IMR-90 (cell line): Measurements from ENCODE around the gene GRIA4.
A peak's percentile ranks its signal among the peaks of the same experiment; 100 is the strongest.

Experiments used
- CEBPB ChIP-seq: IDR thresholded peaks from 2 replicates; pipeline ENCODE4 v1.6.1; 2012; ENCODE audit warnings: low read depth, low read length, improper control_type of control experiment
- FOS ChIP-seq: fragments of 150-350 bp; IDR thresholded peaks from 2 replicates; pipeline ENCODE4 v1.6.1; 2016; ENCODE audit warnings: low read depth, low read length
- MAFK ChIP-seq: IDR thresholded peaks from 2 replicates; pipeline ENCODE4 v1.6.1; 2012; ENCODE audit warnings: low read depth, low read length, improper control_type of control experiment
- MAZ ChIP-seq: IDR thresholded peaks from 2 replicates; pipeline ENCODE4 v1.6.1; 2012; ENCODE audit warnings: low read depth, mild to moderate bottlenecking, low read length, improper control_type of control experiment, moderate library complexity, borderline replicate concordance
- MXI1 ChIP-seq: IDR thresholded peaks from 2 replicates; pipeline ENCODE4 v1.6.1; 2012; ENCODE audit warnings: low read depth, mild to moderate bottlenecking, low read length, moderate library complexity, borderline replicate concordance
- NFE2L2 ChIP-seq: fragments of 150-350 bp; IDR thresholded peaks from 2 replicates; pipeline ENCODE4 v1.6.1; 2016; ENCODE audit warnings: low read depth, mild to moderate bottlenecking, low read length
- POLR2A ChIP-seq: IDR thresholded peaks from 2 replicates; pipeline ENCODE4 v1.6.1; 2012; ENCODE audit warnings: mild to moderate bottlenecking, low read depth, low read length
- RCOR1 ChIP-seq: IDR thresholded peaks from 2 replicates; pipeline ENCODE4 v1.6.1; 2012; ENCODE audit warnings: mild to moderate bottlenecking, low read length, improper control_type of control experiment; ENCODE audit not compliant: insufficient replicate concordance
- SMC3 ChIP-seq: fragments of 150-350 bp; IDR thresholded peaks from 2 replicates; pipeline ENCODE4 v1.6.1; 2016; ENCODE audit warnings: low read depth, mild to moderate bottlenecking, antibody characterized with exemption, low read length, moderate library complexity
- USF2 ChIP-seq: fragments of 150-350 bp; IDR thresholded peaks from 2 replicates; pipeline ENCODE4 v1.6.1; 2017; ENCODE audit warnings: mild to moderate bottlenecking, antibody characterized with exemption, low read length, low read depth
- TF ChIP-seq, protein P1 (sequence below): conservative IDR thresholded peaks from 2 replicates; pipeline ENCODE4 v1.5.1; 2012; ENCODE audit warnings: mild to moderate bottlenecking, low read depth, low read length, improper control_type of control experiment
- TF ChIP-seq, protein P2 (sequence below): fragments of 150-350 bp; IDR thresholded peaks from 2 replicates; pipeline ENCODE4 v1.6.1; 2016; ENCODE audit warnings: low read depth, mild to moderate bottlenecking, low read length, moderate library complexity, borderline replicate concordance

DNA sequence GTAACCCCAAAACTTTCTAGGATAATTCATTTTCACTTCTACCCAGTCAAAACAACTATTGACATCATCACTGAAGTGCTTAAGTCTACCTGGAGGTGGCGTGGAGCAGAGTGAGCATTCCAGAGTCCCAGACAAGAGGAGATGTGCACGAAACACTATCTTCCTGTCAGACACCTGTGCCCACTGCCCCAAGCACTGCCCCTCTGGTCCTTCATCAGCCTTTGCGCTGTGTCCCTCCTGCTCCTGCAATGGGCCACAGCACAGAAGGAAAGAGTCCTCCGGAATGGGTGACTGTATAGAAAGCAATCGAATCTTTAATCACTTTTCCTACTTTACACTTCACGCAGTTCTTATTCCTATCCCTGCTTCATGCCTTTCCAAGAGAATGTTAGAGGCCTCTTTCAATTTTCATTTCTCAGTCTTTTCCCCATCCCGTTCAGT is 512 bp upstream of the GRIA4 start:
- TF ChIP-seq CEBPB (no peak), SMC3 (no peak), MAFK (no peak), NFE2L2 (no peak), RCOR1 (no peak), POLR2A (no peak), MAZ (no peak), MXI1 (no peak), USF2 (no peak), FOS (no peak)
- TF ChIP-seq, protein P1, sequence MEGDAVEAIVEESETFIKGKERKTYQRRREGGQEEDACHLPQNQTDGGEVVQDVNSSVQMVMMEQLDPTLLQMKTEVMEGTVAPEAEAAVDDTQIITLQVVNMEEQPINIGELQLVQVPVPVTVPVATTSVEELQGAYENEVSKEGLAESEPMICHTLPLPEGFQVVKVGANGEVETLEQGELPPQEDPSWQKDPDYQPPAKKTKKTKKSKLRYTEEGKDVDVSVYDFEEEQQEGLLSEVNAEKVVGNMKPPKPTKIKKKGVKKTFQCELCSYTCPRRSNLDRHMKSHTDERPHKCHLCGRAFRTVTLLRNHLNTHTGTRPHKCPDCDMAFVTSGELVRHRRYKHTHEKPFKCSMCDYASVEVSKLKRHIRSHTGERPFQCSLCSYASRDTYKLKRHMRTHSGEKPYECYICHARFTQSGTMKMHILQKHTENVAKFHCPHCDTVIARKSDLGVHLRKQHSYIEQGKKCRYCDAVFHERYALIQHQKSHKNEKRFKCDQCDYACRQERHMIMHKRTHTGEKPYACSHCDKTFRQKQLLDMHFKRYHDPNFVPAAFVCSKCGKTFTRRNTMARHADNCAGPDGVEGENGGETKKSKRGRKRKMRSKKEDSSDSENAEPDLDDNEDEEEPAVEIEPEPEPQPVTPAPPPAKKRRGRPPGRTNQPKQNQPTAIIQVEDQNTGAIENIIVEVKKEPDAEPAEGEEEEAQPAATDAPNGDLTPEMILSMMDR = peak; percentile 19; the same call in 1 of the 2 replicates
- TF ChIP-seq, protein P2, sequence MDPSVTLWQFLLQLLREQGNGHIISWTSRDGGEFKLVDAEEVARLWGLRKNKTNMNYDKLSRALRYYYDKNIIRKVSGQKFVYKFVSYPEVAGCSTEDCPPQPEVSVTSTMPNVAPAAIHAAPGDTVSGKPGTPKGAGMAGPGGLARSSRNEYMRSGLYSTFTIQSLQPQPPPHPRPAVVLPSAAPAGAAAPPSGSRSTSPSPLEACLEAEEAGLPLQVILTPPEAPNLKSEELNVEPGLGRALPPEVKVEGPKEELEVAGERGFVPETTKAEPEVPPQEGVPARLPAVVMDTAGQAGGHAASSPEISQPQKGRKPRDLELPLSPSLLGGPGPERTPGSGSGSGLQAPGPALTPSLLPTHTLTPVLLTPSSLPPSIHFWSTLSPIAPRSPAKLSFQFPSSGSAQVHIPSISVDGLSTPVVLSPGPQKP = no peak
